SK-N-SH (cell line): ENCODE data around the gene VPREB1. TPM values are rescaled to one million over a fixed set of nuclear protein-coding genes. Genes with fewer than 3 reads are reported as not detected.

ENCODE experiments used
- CTCF ChIA-PET: fragments of 300-600, 350-600 bp; formaldehyde crosslinking; extraction: SDS; loops from one replicate; lab custom pipeline; 2021; lab: Yijun Ruan, JAX
- POLR2A ChIA-PET: fragments of 350-600 bp; sonication (Branson Sonifier 250); formaldehyde crosslinking; extraction: SDS; loops from one replicate; lab custom pipeline; 2020; ENCODE audit warnings: antibody characterized with exemption, inconsistent platforms; lab: Yijun Ruan, JAX
- DNase-seq: peaks from one replicate; pipeline ENCODE4 v3.0.0; 2012
- H2AFZ ChIP-seq: fragments of 200-600 bp; sonication (generic); 2 replicates; pipeline ENCODE4 v1.8.1; 2016; ENCODE audit warnings: antibody characterized with exemption, mild to moderate bottlenecking, low read depth
- H3F3A ChIP-seq: fragments of 200-600 bp; sonication (generic); replicated peaks from 2 replicates; pipeline ENCODE3; 2016; ENCODE audit warnings: antibody characterized with exemption, mild to moderate bottlenecking; ENCODE audit not compliant: insufficient read depth
- H3K27ac ChIP-seq, 2 experiments: fragments of 200-500 bp in 1 of 2; fragments of 200-600 bp in 1 of 2; sonication (Bioruptor generic) in 1 of 2; sonication (generic), shearing (Covaris generic) in 1 of 2; 2 replicates each; pipeline versions ENCODE4 v1.5.1 to v1.6.1; 2014 to 2016; ENCODE audit warnings: low read depth in 2 of 2, inconsistent platforms in 1 of 2, low read length in 1 of 2, mild to moderate bottlenecking in 1 of 2, mixed read lengths in 1 of 2
- H3K27me3 ChIP-seq: fragments of 200-600 bp; sonication (generic), shearing (Covaris generic); 2 replicates; pipeline ENCODE4 v1.6.1; 2016; ENCODE audit warnings: mixed run types; ENCODE audit not compliant: insufficient read depth
- H3K36me3 ChIP-seq, 2 experiments: fragments of 200-500 bp in 1 of 2; fragments of 200-600 bp in 1 of 2; sonication (Bioruptor generic) in 1 of 2; sonication (generic) in 1 of 2; replicated peaks in 1 of 2; 2 replicates each; pipeline versions ENCODE3 to v1.5.1; 2014 to 2016; ENCODE audit warnings: low read length in 1 of 2, mild to moderate bottlenecking in 1 of 2; ENCODE audit not compliant: insufficient read depth in 2 of 2, control insufficient read depth in 1 of 2
- H3K4me1 ChIP-seq, 2 experiments: fragments of 200-500 bp in 1 of 2; fragments of 200-600 bp in 1 of 2; sonication (Bioruptor generic) in 1 of 2; sonication (generic), shearing (Covaris generic) in 1 of 2; 2 replicates each; pipeline versions ENCODE4 v1.5.1 to v1.6.1; 2014 to 2016; ENCODE audit warnings: low read depth in 1 of 2, low read length in 1 of 2, mixed run types in 1 of 2; ENCODE audit not compliant: insufficient read depth in 2 of 2, control insufficient read depth in 1 of 2
- H3K4me2 ChIP-seq: fragments of 200-600 bp; sonication (generic), shearing (Covaris generic); 2 replicates; pipeline ENCODE4 v1.6.1; 2017; ENCODE audit warnings: mixed run types
- H3K4me3 ChIP-seq, 2 experiments: fragments of 200-500 bp in 1 of 2; fragments of 200-600 bp in 1 of 2; sonication (Bioruptor generic) in 1 of 2; sonication (generic), shearing (Covaris generic) in 1 of 2; 2 replicates each; pipeline versions ENCODE4 v1.5.1 to v1.8.1; 2014 to 2016; ENCODE audit warnings: low read depth in 2 of 2, inconsistent platforms in 1 of 2, low read length in 1 of 2, mild to moderate bottlenecking in 1 of 2, mixed read lengths in 1 of 2, moderate library complexity in 1 of 2
- H3K79me2 ChIP-seq: fragments of 200-600 bp; sonication (generic); 2 replicates; pipeline ENCODE4 v1.8.1; 2017; ENCODE audit warnings: mild to moderate bottlenecking; ENCODE audit not compliant: insufficient read depth
- H3K9ac ChIP-seq: fragments of 200-600 bp; sonication (generic); 2 replicates; pipeline ENCODE4 v1.6.1; 2017; ENCODE audit warnings: mixed run types
- H3K9me2 ChIP-seq: fragments of 200-600 bp; sonication (generic); 2 replicates; pipeline ENCODE4 v1.6.1; 2017; ENCODE audit warnings: mixed run types
- H3K9me3 ChIP-seq: fragments of 200-600 bp; sonication (generic); 2 replicates; pipeline ENCODE4 v1.6.1; 2017; ENCODE audit warnings: mixed run types, mild to moderate bottlenecking, moderate library complexity
- H4K20me1 ChIP-seq: fragments of 200-600 bp; sonication (generic); 2 replicates; pipeline ENCODE4 v1.6.1; 2017; ENCODE audit warnings: mild to moderate bottlenecking, mixed run types; ENCODE audit not compliant: insufficient read depth
- CHD2 ChIP-seq: fragments of 150-350 bp; IDR thresholded peaks from 2 replicates; pipeline ENCODE4 v1.6.1; 2018; ENCODE audit warnings: low read length; ENCODE audit not compliant: partially characterized antibody
- CTCF ChIP-seq: fragments of 200-600 bp; sonication (generic); IDR thresholded peaks from 2 replicates; pipeline ENCODE4 v1.6.1; 2017; ENCODE audit warnings: antibody characterized with exemption, mild to moderate bottlenecking, moderate library complexity
- ELF1 ChIP-seq: IDR thresholded peaks from 2 replicates; pipeline ENCODE4 v1.4.0; 2012
- IRF3 ChIP-seq: fragments of 150-350 bp; IDR thresholded peaks from 2 replicates; pipeline ENCODE4 v1.6.1; 2016; ENCODE audit warnings: mild to moderate bottlenecking, low read depth, low read length
- MXI1 ChIP-seq: IDR thresholded peaks from 2 replicates; pipeline ENCODE4 v1.6.1; 2012; ENCODE audit warnings: mild to moderate bottlenecking, low read depth, low read length, improper control_type of control experiment
- NFIC ChIP-seq: IDR thresholded peaks from 2 replicates; pipeline ENCODE4 v1.4.0; 2012; ENCODE audit warnings: borderline replicate concordance
- PBX3 ChIP-seq: IDR thresholded peaks from 2 replicates; pipeline ENCODE4; 2012
- RXRA ChIP-seq: IDR thresholded peaks from 2 replicates; pipeline ENCODE4 v1.4.0; 2012; ENCODE audit warnings: low read depth, mild to moderate bottlenecking, borderline replicate concordance
- SMC3 ChIP-seq: IDR thresholded peaks from 2 replicates; pipeline ENCODE4 v1.6.1; 2012; ENCODE audit warnings: low read depth, low read length, improper control_type of control experiment
- TEAD4 ChIP-seq: IDR thresholded peaks from 2 replicates; pipeline ENCODE4 v1.4.0; 2012; ENCODE audit warnings: mild to moderate bottlenecking, borderline replicate concordance; ENCODE audit not compliant: insufficient read depth
- YY1 ChIP-seq: IDR thresholded peaks from 2 replicates; pipeline ENCODE4 v1.4.0; 2012; ENCODE audit warnings: low read depth, mild to moderate bottlenecking
- ZBTB33 ChIP-seq: IDR thresholded peaks from 2 replicates; pipeline ENCODE4 v1.4.0; 2012; ENCODE audit warnings: low read depth, borderline replicate concordance
- WGBS: methylation state at CpG from one replicate; pipeline ENCODE4 v1.1.6; 2017; ENCODE audit warnings: low lambda C conversion rate; 5-methylcytosine and 5-hydroxymethylcytosine counted together
- polyA plus RNA-seq, 3 experiments: library from polyadenylated mRNA; depleted of rRNA; stranded (reverse); fragments of >200 nt; gene quantifications; 2 replicates each; pipeline ENCODE4 v1.2.3, GENCODE V29; 2012

VPREB1 gene
- polyA plus RNA-seq, 1 of the 3 experiments (the other 2 are of a cell fraction): not detected

GRCh38 chr22:22216450-22216959, 28.1 kb upstream of the VPREB1 start:
- POLR2A ChIA-PET: no interaction called here
- no peak overlapping the region for H3K27ac ChIP-seq
- no peaks in the 10 kb centered on the region for H3K9me2 ChIP-seq
- H3K79me2 ChIP-seq: no peaks in the 10 kb centered on the region
- no peak for DNase-seq
- H3K4me3 ChIP-seq: no peak overlapping the region
- 21% methylated on average over 3 of the region's 4 CpGs for WGBS
- no peaks in the 10 kb centered on the region for H3F3A ChIP-seq
- H3K9ac ChIP-seq: no peak overlapping the region
- TF ChIP-seq ZBTB33 (no peak), RXRA (no peak), TEAD4 (no peak), NFIC (no peak), YY1 (no peak), ELF1 (no peak), PBX3 (no peak), MXI1 (no peak), CHD2 (no peak), IRF3 (no peak), SMC3 (no peak), CTCF (no peak)
- H2AFZ ChIP-seq: no peak overlapping the region
- H4K20me1 ChIP-seq: no peaks in the 10 kb centered on the region
- CTCF ChIA-PET: interaction anchor here (0.8 to 7.8 kb wide), 4 partner anchors 9 to 206 kb away, joined by 3 to 55 read pairs (median 5); no protein-coding TSS in a partner anchor
- H3K4me2 ChIP-seq: no peak overlapping the region
- H3K27me3 ChIP-seq: 0 out of 2 replicates have a peak, but pooled peaks cover 6% of the 10 kb centered on the region
- no peaks in the 10 kb centered on the region for H3K4me1 ChIP-seq
- H3K9me3 ChIP-seq: no peaks in the 10 kb centered on the region
- H3K36me3 ChIP-seq: no peaks in the 10 kb centered on the region
